ENCODE data around the gene PLEKHN1. TPM values are rescaled to one million over a fixed set of nuclear protein-coding genes. Genes with fewer than 3 reads are reported as not detected.

PLEKHN1 gene
- total RNA-seq, 1 experiment from 2014 or later: 9.1 TPM

DNA sequence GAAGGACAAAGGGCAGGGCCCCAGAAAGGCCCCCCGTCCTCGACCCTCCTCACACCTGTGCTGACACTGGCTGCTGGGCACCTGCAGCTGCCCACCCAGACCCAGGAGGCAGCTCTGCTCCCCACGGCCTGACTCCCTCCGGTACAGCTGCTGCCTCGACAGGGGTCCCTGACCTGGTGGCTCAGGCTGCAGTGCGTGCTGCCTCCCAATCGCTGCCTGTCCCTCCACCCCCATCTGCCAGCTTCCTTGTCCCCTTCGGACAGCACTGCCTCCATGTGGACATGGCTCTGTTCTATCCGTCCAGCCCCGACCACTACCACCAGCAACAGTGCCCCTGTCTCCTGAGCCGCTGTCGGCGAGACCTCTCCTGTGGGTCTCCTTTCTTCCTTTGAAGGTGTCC is 11.4 kb upstream of the PLEKHN1 start:
- peaks cover 28% of the 10 kb centered on the region for H3K79me2 ChIP-seq (ENCODE audit: low read depth)
- 0 out of 2 replicates have a peak, but pooled peaks cover 11% of the 10 kb centered on the region for H3K36me3 ChIP-seq (ENCODE audit: low read depth)
- H3K9me3 ChIP-seq (ENCODE audit: insufficient read depth, low read depth): no peaks in the 10 kb centered on the region
- H3K4me3 ChIP-seq: no peak overlapping the region
- TF ChIP-seq EZH2 (IDR thresholded peaks at IDR 0.05; ENCODE audit: low read depth): no peak
- TF ChIP-seq, protein P1, sequence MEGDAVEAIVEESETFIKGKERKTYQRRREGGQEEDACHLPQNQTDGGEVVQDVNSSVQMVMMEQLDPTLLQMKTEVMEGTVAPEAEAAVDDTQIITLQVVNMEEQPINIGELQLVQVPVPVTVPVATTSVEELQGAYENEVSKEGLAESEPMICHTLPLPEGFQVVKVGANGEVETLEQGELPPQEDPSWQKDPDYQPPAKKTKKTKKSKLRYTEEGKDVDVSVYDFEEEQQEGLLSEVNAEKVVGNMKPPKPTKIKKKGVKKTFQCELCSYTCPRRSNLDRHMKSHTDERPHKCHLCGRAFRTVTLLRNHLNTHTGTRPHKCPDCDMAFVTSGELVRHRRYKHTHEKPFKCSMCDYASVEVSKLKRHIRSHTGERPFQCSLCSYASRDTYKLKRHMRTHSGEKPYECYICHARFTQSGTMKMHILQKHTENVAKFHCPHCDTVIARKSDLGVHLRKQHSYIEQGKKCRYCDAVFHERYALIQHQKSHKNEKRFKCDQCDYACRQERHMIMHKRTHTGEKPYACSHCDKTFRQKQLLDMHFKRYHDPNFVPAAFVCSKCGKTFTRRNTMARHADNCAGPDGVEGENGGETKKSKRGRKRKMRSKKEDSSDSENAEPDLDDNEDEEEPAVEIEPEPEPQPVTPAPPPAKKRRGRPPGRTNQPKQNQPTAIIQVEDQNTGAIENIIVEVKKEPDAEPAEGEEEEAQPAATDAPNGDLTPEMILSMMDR (conservative IDR thresholded peaks at IDR 0.05): no peak
- no peak overlapping the region for H2AFZ ChIP-seq
- peaks cover 37% of the 10 kb centered on the region for H4K20me1 ChIP-seq (ENCODE audit: insufficient read depth)
- H3K27me3 ChIP-seq (ENCODE audit: insufficient read depth, low read depth): no peaks in the 10 kb centered on the region
- H3K9me2 ChIP-seq (ENCODE audit: insufficient read depth): no peaks in the 10 kb centered on the region
- H3K4me1 ChIP-seq (replicated peaks; ENCODE audit: insufficient read depth): peaks cover 9% of the 10 kb centered on the region
- no peaks in the 10 kb centered on the region for H3F3A ChIP-seq (ENCODE audit: insufficient read depth, low read depth)
- DNase-seq: no peak
- no peak overlapping the region for H3K4me2 ChIP-seq
- ChIA-PET CTCF (no interaction called here), POLR2A (ENCODE audit: unreplicated experiment) (no interaction called here)
- no TSS peak for BruUV-seq (replicated peaks)
- no peak overlapping the region for H3K27ac ChIP-seq
- intact Hi-C loops (cut with micrococcal nuclease; ENCODE audit: unreplicated experiment): no loop called here

DNA sequence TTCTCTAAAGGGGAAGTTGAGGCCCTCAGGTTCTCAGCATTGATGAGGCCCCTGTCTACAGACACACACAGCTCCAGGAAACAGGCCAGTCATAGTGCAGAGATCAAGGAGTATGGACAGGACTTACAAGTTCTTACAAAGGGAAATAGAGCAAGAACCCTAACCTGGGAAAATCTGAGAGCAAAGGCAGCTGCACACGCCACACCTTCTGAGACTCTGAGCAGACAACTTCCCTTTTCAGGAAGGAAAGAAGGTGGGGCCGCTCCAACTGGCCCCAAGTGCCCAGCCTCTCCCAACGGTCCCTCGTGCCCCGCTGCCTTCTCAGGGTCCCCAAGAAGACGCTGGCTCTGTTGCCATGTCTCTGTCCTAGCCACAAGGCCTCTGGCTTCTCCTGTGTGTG is 10.8 kb upstream of the PLEKHN1 start:
- Histone ChIP-seq H3K36me3 (ENCODE audit: low read depth) (0 out of 2 replicates have a peak, but pooled peaks cover 11% of the 10 kb centered on the region), H3K4me1 (replicated peaks; ENCODE audit: insufficient read depth) (peaks cover 9% of the 10 kb centered on the region), H3K4me2 (no peak overlapping the region), H3K9me3 (ENCODE audit: insufficient read depth, low read depth) (no peaks in the 10 kb centered on the region), H3K4me3 (no peak overlapping the region), H3K79me2 (ENCODE audit: low read depth) (peaks cover 28% of the 10 kb centered on the region), H3K27me3 (ENCODE audit: insufficient read depth, low read depth) (no peaks in the 10 kb centered on the region), H3K9me2 (ENCODE audit: insufficient read depth) (no peaks in the 10 kb centered on the region), H3F3A (ENCODE audit: insufficient read depth, low read depth) (no peaks in the 10 kb centered on the region), H2AFZ (no peak overlapping the region), H3K27ac (no peak overlapping the region), H4K20me1 (ENCODE audit: insufficient read depth) (peaks cover 37% of the 10 kb centered on the region)
- no TSS peak for BruUV-seq (replicated peaks)
- ChIA-PET CTCF (no interaction called here), POLR2A (ENCODE audit: unreplicated experiment) (no interaction called here)
- intact Hi-C loops (cut with micrococcal nuclease; ENCODE audit: unreplicated experiment): no loop called here
- TF ChIP-seq, protein P1 (conservative IDR thresholded peaks at IDR 0.05): no peak
- TF ChIP-seq EZH2 (IDR thresholded peaks at IDR 0.05; ENCODE audit: low read depth): no peak
- no peak for DNase-seq

DNA sequence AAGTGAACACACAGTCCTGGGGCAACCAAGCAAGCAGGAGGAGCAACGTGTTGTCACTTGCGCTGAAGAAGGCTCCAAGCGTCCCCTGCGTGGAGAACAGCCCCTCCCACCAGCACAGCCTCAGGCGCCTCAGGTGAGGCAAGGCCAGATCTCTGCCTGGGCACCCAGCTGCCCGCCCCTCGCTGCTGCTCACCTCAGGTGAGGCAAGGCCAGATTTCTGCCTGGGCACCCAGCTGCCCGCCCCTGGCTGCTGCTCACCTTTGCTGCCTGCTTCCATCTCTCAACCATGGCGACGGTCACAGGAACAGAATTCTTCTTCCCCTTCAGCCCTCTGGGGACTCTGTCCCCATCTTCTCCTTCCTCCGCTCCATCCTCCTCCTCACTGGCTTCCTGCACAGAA is 9.6 kb upstream of the PLEKHN1 start:
- H3K4me2 ChIP-seq: no peak overlapping the region; the same call in 1 of the 2 replicates
- H3K4me3 ChIP-seq: no peak overlapping the region
- H4K20me1 ChIP-seq (ENCODE audit: insufficient read depth): peaks cover 34% of the 10 kb centered on the region
- no peaks in the 10 kb centered on the region for H3F3A ChIP-seq (ENCODE audit: insufficient read depth, low read depth)
- no peak for DNase-seq
- H3K27me3 ChIP-seq (ENCODE audit: insufficient read depth, low read depth): no peaks in the 10 kb centered on the region
- intact Hi-C loops (cut with micrococcal nuclease; ENCODE audit: unreplicated experiment): no loop called here
- BruUV-seq (replicated peaks): no TSS peak
- TF ChIP-seq, protein P1 (conservative IDR thresholded peaks at IDR 0.05): no peak
- TF ChIP-seq EZH2 (IDR thresholded peaks at IDR 0.05; ENCODE audit: low read depth): no peak
- 0 out of 2 replicates have a peak, but pooled peaks cover 7% of the 10 kb centered on the region for H3K36me3 ChIP-seq (ENCODE audit: low read depth)
- no peak overlapping the region for H2AFZ ChIP-seq
- no peaks in the 10 kb centered on the region for H3K9me2 ChIP-seq (ENCODE audit: insufficient read depth)
- peaks cover 9% of the 10 kb centered on the region for H3K4me1 ChIP-seq (replicated peaks; ENCODE audit: insufficient read depth)
- H3K27ac ChIP-seq: no peak overlapping the region
- CTCF ChIA-PET: no interaction called here
- POLR2A ChIA-PET (ENCODE audit: unreplicated experiment): no interaction called here
- H3K79me2 ChIP-seq (ENCODE audit: low read depth): peaks cover 28% of the 10 kb centered on the region
- no peaks in the 10 kb centered on the region for H3K9me3 ChIP-seq (ENCODE audit: insufficient read depth, low read depth)
